ENCODE measurements around the gene NLRP12. TPM values are rescaled to one million over a fixed set of nuclear protein-coding genes. Genes with fewer than 3 reads are reported as not detected.

Gene NLRP12
- total and polyA plus RNA-seq, 2 of the 4 experiments (the other 2 are of a cell fraction) = not detected

DNA sequence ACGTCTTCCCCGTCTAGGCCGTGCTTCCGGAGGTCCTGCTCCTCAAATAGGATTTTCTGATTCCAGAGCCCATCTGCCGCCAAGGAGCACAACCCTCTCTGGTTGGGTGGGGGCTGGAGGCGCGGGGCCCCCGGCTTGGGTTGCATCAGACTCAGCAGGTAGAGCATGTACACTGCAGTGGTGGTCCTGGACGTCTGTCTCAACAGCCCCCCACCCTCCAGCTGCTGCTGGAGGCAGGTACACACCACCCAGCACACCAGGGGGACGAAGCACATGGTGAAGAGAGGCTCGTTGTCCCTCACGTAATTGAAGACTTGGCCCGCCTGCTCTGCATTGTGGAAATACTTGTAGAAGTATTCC, 13.9 kb downstream of the NLRP12 start:
- Histone ChIP-seq H2AFZ (replicated peaks; ENCODE audit: low read length, poor library complexity) (no peak overlapping the region), H3K4ac (ENCODE audit: low read depth, low read length) (no peak overlapping the region), H4K91ac (ENCODE audit: insufficient read depth, low read depth, low read length) (no peak overlapping the region), H2BK15ac (ENCODE audit: low read depth, low read length) (no peak overlapping the region), H3K79me1 (ENCODE audit: low read depth in 1 of 2, low read length in 2 of 2) (no peaks in the 10 kb centered on the region), H3K36me3 (ENCODE audit: control insufficient read depth, insufficient read depth, low read length) (no peaks in the 10 kb centered on the region), H2BK20ac (ENCODE audit: low read depth, low read length) (no peak overlapping the region), H3K9me1 (ENCODE audit: insufficient read depth, low read length) (no peaks in the 10 kb centered on the region), H4K8ac (ENCODE audit: low read depth in 2 of 2, low read length in 2 of 2) (no peak overlapping the region), H4K20me1 (ENCODE audit: insufficient read depth, low read length) (no peaks in the 10 kb centered on the region), H2AK9ac (replicated peaks; ENCODE audit: low read depth, low read length, poor library complexity) (no peak overlapping the region), H3K4me3 (ENCODE audit: insufficient read depth, low read depth, low read length) (no peak overlapping the region), H3K9ac (ENCODE audit: low read depth, low read length) (no peak overlapping the region), H2AK5ac (ENCODE audit: low read depth, low read length) (no peak overlapping the region), H4K5ac (ENCODE audit: low read depth, low read length) (no peak overlapping the region), H3K4me1 (ENCODE audit: control insufficient read depth, insufficient read depth, low read length) (no peaks in the 10 kb centered on the region), H2BK5ac (ENCODE audit: low read depth, low read length, poor library complexity, severe bottlenecking) (no peak overlapping the region), H3K9me3 (ENCODE audit: control insufficient read depth, insufficient read depth, low read length) (no peaks in the 10 kb centered on the region), H3K4me2 (ENCODE audit: low read depth, low read length) (no peak overlapping the region), H2BK120ac (ENCODE audit: low read depth, low read length) (no peak overlapping the region), H3K23ac (ENCODE audit: low read depth, low read length) (no peak overlapping the region), H3K56ac (ENCODE audit: extremely low read depth, insufficient read depth, low read length) (no peak overlapping the region), H3K18ac (ENCODE audit: low read depth, low read length) (no peak overlapping the region), H3K14ac (replicated peaks; ENCODE audit: low read depth, low read length) (no peak overlapping the region), H3K27ac (ENCODE audit: insufficient read depth, low read length) (no peak overlapping the region), H3K27me3 (ENCODE audit: control insufficient read depth, insufficient read depth, low read length) (no peaks in the 10 kb centered on the region)
- no peak for ATAC-seq (ENCODE audit: low read depth)
- intact Hi-C loops (cut with micrococcal nuclease) = no loop called here
- no peak for DNase-seq
- no TSS peak for BruUV-seq (replicated peaks)
- ChIA-PET POLR2A (ENCODE audit: unreplicated experiment) (no interaction called here), CTCF (interaction anchor here (0.9 to 2.7 kb wide), 4 partner anchors 17 to 221 kb away, joined by 3 to 13 read pairs (median 10); no protein-coding TSS in a partner anchor)
- no CpG with 5 or more reads among the region's 13 CpGs for WGBS, 2 experiments (ENCODE audit: extremely low coverage in 2 of 2, insufficient read length in 1 of 2)
- in situ Hi-C loops (cut with MboI; ENCODE audit: low sequenced_read_pairs) = no loop called here
- dilution Hi-C loops (cut with HindIII; ENCODE audit: low sequenced_read_pairs, unreplicated experiment) = no loop called here
- TF ChIP-seq MXI1 (IDR thresholded peaks at IDR 0.05; ENCODE audit: borderline replicate concordance, low read depth, low read length) (no peak), RAD21 (IDR thresholded peaks at IDR 0.05; ENCODE audit: low read length) (no peak), RFX5 (IDR thresholded peaks at IDR 0.05; ENCODE audit: low read depth, low read length) (no peak), NFE2L2 (IDR thresholded peaks at IDR 0.05; ENCODE audit: low read depth, low read length) (no peak), BHLHE40 (IDR thresholded peaks at IDR 0.05; ENCODE audit: low read depth, low read length) (no peak), RCOR1 (IDR thresholded peaks at IDR 0.05; ENCODE audit: insufficient replicate concordance, low read length) (no peak), MAZ (IDR thresholded peaks at IDR 0.05; ENCODE audit: borderline replicate concordance, low read depth, low read length) (no peak), FOS (IDR thresholded peaks at IDR 0.05; ENCODE audit: low read depth, low read length) (no peak), POLR2A (IDR thresholded peaks at IDR 0.05; ENCODE audit: low read depth, low read length) (no peak)
- TF ChIP-seq, protein P1, sequence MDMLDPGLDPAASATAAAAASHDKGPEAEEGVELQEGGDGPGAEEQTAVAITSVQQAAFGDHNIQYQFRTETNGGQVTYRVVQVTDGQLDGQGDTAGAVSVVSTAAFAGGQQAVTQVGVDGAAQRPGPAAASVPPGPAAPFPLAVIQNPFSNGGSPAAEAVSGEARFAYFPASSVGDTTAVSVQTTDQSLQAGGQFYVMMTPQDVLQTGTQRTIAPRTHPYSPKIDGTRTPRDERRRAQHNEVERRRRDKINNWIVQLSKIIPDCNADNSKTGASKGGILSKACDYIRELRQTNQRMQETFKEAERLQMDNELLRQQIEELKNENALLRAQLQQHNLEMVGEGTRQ (IDR thresholded peaks at IDR 0.05; ENCODE audit: low read depth, low read length) = no peak
- TF ChIP-seq, protein P2, sequence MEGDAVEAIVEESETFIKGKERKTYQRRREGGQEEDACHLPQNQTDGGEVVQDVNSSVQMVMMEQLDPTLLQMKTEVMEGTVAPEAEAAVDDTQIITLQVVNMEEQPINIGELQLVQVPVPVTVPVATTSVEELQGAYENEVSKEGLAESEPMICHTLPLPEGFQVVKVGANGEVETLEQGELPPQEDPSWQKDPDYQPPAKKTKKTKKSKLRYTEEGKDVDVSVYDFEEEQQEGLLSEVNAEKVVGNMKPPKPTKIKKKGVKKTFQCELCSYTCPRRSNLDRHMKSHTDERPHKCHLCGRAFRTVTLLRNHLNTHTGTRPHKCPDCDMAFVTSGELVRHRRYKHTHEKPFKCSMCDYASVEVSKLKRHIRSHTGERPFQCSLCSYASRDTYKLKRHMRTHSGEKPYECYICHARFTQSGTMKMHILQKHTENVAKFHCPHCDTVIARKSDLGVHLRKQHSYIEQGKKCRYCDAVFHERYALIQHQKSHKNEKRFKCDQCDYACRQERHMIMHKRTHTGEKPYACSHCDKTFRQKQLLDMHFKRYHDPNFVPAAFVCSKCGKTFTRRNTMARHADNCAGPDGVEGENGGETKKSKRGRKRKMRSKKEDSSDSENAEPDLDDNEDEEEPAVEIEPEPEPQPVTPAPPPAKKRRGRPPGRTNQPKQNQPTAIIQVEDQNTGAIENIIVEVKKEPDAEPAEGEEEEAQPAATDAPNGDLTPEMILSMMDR (conservative IDR thresholded peaks at IDR 0.05; ENCODE audit: low read depth, low read length) = no peak

Measured in IMR-90 (cell line).